K562 (cell line): Measurements from ENCODE around the gene MED17. TPM values are rescaled to one million over a fixed set of nuclear protein-coding genes. Genes with fewer than 3 reads are reported as not detected.

ENCODE experiments used
- ATAC-seq: fragments of 200-7000 bp; cut with Tn5 transposase; 3 replicates; pipeline ENCODE4 v1.9.1; 2020; ENCODE audit warnings: moderate library complexity
- BruUV-seq: library from RNA; stranded (reverse); fragments of 400-500 nt; replicated peaks from 2 replicates; lab custom pipeline; 2021; lab: Mats Ljungman, UMichigan
- CTCF ChIA-PET: fragments of 300-600 bp; formaldehyde crosslinking; extraction: SDS; loops from one replicate; lab custom pipeline; 2021; ENCODE audit warnings: low intra/inter-chr PET ratio; lab: Yijun Ruan, JAX
- POLR2A ChIA-PET: fragments of 300-600, 350-650 bp; sonication (Branson Sonifier 250); formaldehyde crosslinking; extraction: SDS; loops from one replicate; lab custom pipeline; 2021; ENCODE audit warnings: antibody characterized with exemption, inconsistent platforms; lab: Yijun Ruan, JAX
- DNase-seq, 4 experiments: peaks; one replicate each; pipeline versions ENCODE4 v3.0.0 to v3.0.0-alpha.2; 2011 to 2018; ENCODE audit warnings: low spot score in 3 of 4, mixed read lengths in 3 of 4; ENCODE audit errors: extremely low read depth in 1 of 4
- FAIRE-seq: peaks from 2 replicates; lab custom pipeline; 2011; peaks lifted over from hg19 to GRCh38; lab: Jason Lieb, UNC
- H2AFZ ChIP-seq: 2 replicates; pipeline ENCODE4 v1.6.0; 2011; ENCODE audit warnings: low read depth, low read length, control low read depth, inconsistent platforms
- H3K27ac ChIP-seq: fragments of 200-600 bp; 3 replicates; pipeline ENCODE4 v1.8.0; 2011; ENCODE audit warnings: low read depth, mild to moderate bottlenecking, control low read depth, inconsistent platforms, low read length, moderate library complexity, mixed read lengths; ENCODE audit errors: extremely low read depth
- H3K27me3 ChIP-seq, 2 experiments: fragments of 300-600 bp in 1 of 2; 2 replicates in 1 of 2; 3 replicates in 1 of 2; pipeline versions ENCODE4 v1.6.0 to v1.8.0; 2011; ENCODE audit warnings: inconsistent platforms in 2 of 2, low read length in 2 of 2, mild to moderate bottlenecking in 1 of 2, mixed read lengths in 1 of 2, moderate library complexity in 1 of 2; ENCODE audit not compliant: control insufficient read depth in 2 of 2, insufficient read depth in 2 of 2
- H3K36me3 ChIP-seq: fragments of 300-600 bp; 3 replicates; pipeline ENCODE4 v1.8.0; 2011; ENCODE audit warnings: mild to moderate bottlenecking, low read length, inconsistent platforms; ENCODE audit not compliant: control insufficient read depth, insufficient read depth
- H3K4me1 ChIP-seq, 2 experiments: fragments of 200-600 bp in 1 of 2; replicated peaks in 1 of 2; 2 replicates in 1 of 2; 3 replicates in 1 of 2; pipeline versions ENCODE4 v1.5.1 to v1.8.0; 2011; ENCODE audit warnings: inconsistent platforms in 2 of 2, low read length in 2 of 2, mild to moderate bottlenecking in 1 of 2, mixed read lengths in 1 of 2, moderate library complexity in 1 of 2; ENCODE audit not compliant: control insufficient read depth in 2 of 2, insufficient read depth in 2 of 2
- H3K4me2 ChIP-seq: 2 replicates; pipeline ENCODE4 v1.6.1; 2011; ENCODE audit warnings: low read length, control low read depth, inconsistent platforms, mixed read lengths; ENCODE audit not compliant: insufficient read depth
- H3K4me3 ChIP-seq: fragments of 200-600 bp; sonication (generic), shearing (Covaris generic); 2 replicates; pipeline ENCODE4 v1.5.1; 2016; ENCODE audit warnings: control low read depth, inconsistent platforms
- H3K79me2 ChIP-seq: fragments of 200-600 bp; 3 replicates; pipeline ENCODE4 v1.8.0; 2011; ENCODE audit warnings: low read length, inconsistent platforms; ENCODE audit not compliant: control insufficient read depth, insufficient read depth
- H3K9ac ChIP-seq, 2 experiments: 2 replicates each; pipeline versions ENCODE4 v1.6.0 to v1.6.1; 2011; ENCODE audit warnings: low read depth in 2 of 2, low read length in 2 of 2, control low read depth in 1 of 2, inconsistent platforms in 1 of 2, mild to moderate bottlenecking in 1 of 2, mixed read lengths in 1 of 2; ENCODE audit not compliant: insufficient read depth in 1 of 2
- H3K9me1 ChIP-seq: one replicate; pipeline ENCODE4 v1.6.0; 2011; ENCODE audit warnings: inconsistent platforms, mild to moderate bottlenecking, low read length, moderate library complexity; ENCODE audit not compliant: control insufficient read depth, insufficient read depth
- H3K9me3 ChIP-seq: replicated peaks from 2 replicates; pipeline ENCODE4 v1.5.1; 2011; ENCODE audit warnings: low read depth, low read length, inconsistent platforms; ENCODE audit not compliant: control insufficient read depth, insufficient read depth
- H4K20me1 ChIP-seq: replicated peaks from 2 replicates; pipeline ENCODE4 v1.6.1; 2011; ENCODE audit warnings: low read length, inconsistent platforms, mixed read lengths; ENCODE audit not compliant: control insufficient read depth, insufficient read depth
- C11orf30 ChIP-seq: fragments of 450-650 bp; IDR thresholded peaks from 2 replicates; pipeline ENCODE4 v1.6.1; 2016; ENCODE audit warnings: low read depth, mild to moderate bottlenecking
- MCM3 ChIP-seq: fragments of 450-650 bp; IDR thresholded peaks from 2 replicates; pipeline ENCODE4 v1.6.1; 2016
- TFE3 ChIP-seq: fragments of 450-650 bp; formaldehyde crosslinking; IDR thresholded peaks from 2 replicates; pipeline ENCODE4 v1.4.0; 2020; ENCODE audit warnings: mild to moderate bottlenecking, mixed read lengths
- ZNF3 ChIP-seq: fragments of 250-450 bp; sonication (Bioruptor Pico); IDR thresholded peaks from 2 replicates; pipeline ENCODE4 v1.5.0; 2021; ENCODE audit warnings: mild to moderate bottlenecking, moderate library complexity
- ZNF316 ChIP-seq: fragments of 450-650 bp; IDR thresholded peaks from 2 replicates; pipeline ENCODE4 v1.6.1; 2016
- ZNF695 ChIP-seq: fragments of 450-650 bp; formaldehyde crosslinking; IDR thresholded peaks from 2 replicates; pipeline ENCODE4 v1.4.0; 2020; ENCODE audit warnings: mild to moderate bottlenecking, moderate library complexity
- WGBS: fragments of 100-300 bp; shearing (Covaris generic); methylation state at CpG from one replicate; pipeline ENCODE4 v1.1.6; 2016; ENCODE audit warnings: low coverage, mixed read lengths; ENCODE audit not compliant: insufficient coverage; ENCODE audit errors: missing lambda C conversion rate; 5-methylcytosine and 5-hydroxymethylcytosine counted together
- in situ Hi-C: fragments of 300-500 bp; cut with MboI; formaldehyde crosslinking; loops from 4 replicates; pipeline ENCODE4 v1.15.0; 2018; ENCODE audit warnings: inconsistent platforms, mixed read lengths
- intact Hi-C: fragments of 100-400 bp; cut with micrococcal nuclease; formaldehyde crosslinking; loops from 2 replicates; pipeline ENCODE4 v1.14.2; 2022
- polyA plus RNA-seq, 8 experiments: library from polyadenylated mRNA; depleted of rRNA in 4 of 8; stranded (reverse) in 5 of 8; unstranded in 3 of 8; fragments of >200 nt; fragmentation: Nextera tagmentation in 2 of 8; fragmentation: Illumina TruSeq in 1 of 8; extraction: Ambion mirVana in 2 of 8; extraction: Trizol in 1 of 8; gene quantifications; 2 replicates each; pipeline versions ENCODE4 v1.2.1 to v1.2.3, GENCODE V29; 2011 to 2014; ENCODE audit warnings: inconsistent platforms in 1 of 8, missing spikeins in 1 of 8
- total RNA-seq, 7 experiments: library from RNA; depleted of rRNA in 6 of 7; stranded (reverse); fragments of >200 nt in 6 of 7; fragmentation: Illumina TruSeq in 2 of 7; extraction: Trizol in 2 of 7; gene quantifications; 2 replicates each; pipeline versions ENCODE4 v1.2.1 to v1.2.3, GENCODE V29; 2011 to 2021; ENCODE audit warnings: low replicate concordance in 1 of 7

The MED17 gene
- total and polyA plus RNA-seq, 9 of the 15 experiments (the other 6 are each of a cell fraction or from before 2014, with no cell fraction given): 6.7 to 34.7 (median 26.8) TPM

- ATAC-seq (no peak), FAIRE-seq (no peak), DNase-seq (no peak)
- H3K79me2 ChIP-seq: no peaks in the 10 kb centered on the region
- TF ChIP-seq C11orf30 (peak; percentile 60), ZNF316 (peak; percentile 81), MCM3 (no peak), ZNF695 (CRISPR knock-in tag) (no peak)
- ChIA-PET POLR2A (interaction anchor here (5.4 kb wide), 1 partner anchor 21 kb away, joined by 33 read pairs; the partner anchor contains the start of genes C11orf54 and TAF1D), CTCF (no interaction called here)
- 81% methylated on average over 1 of the region's 1 CpG for WGBS
- H3K4me1 ChIP-seq: peaks cover 0 to 9% of the 10 kb centered on the region in 2 experiments; a peak in 2 of 5 replicates
- intact Hi-C loops: no loop called here
- H3K9me1 ChIP-seq: no peaks in the 10 kb centered on the region
- peaks cover 21% of the 10 kb centered on the region; the same call in 2 of the 3 replicates for H3K36me3 ChIP-seq
- no peak overlapping the region for H3K4me2 ChIP-seq
- H2AFZ ChIP-seq: no peak overlapping the region
- no peaks in the 10 kb centered on the region for H3K27me3 ChIP-seq
- H3K9ac ChIP-seq: no peak overlapping the region
- no peak overlapping the region for H3K27ac ChIP-seq
- H4K20me1 ChIP-seq: no peaks in the 10 kb centered on the region
- H3K4me3 ChIP-seq: no peak overlapping the region
- in situ Hi-C loops: no loop called here
- no TSS peak for BruUV-seq
- no peaks in the 10 kb centered on the region for H3K9me3 ChIP-seq
Observed at GRCh38 chr11:93761910-93762309, 22.2 kb upstream of the MED17 start.

GRCh38 chr11:93765551-93765950 lies 18.5 kb upstream of the MED17 start:
- Histone ChIP-seq H3K4me3 (no peak overlapping the region), H3K36me3 (peaks cover 13% of the 10 kb centered on the region; the same call in 2 of the 3 replicates), H3K9me1 (no peaks in the 10 kb centered on the region), H3K27ac (no peak overlapping the region), H3K79me2 (no peaks in the 10 kb centered on the region), H4K20me1 (no peaks in the 10 kb centered on the region), H2AFZ (no peak overlapping the region), H3K4me2 (no peak overlapping the region), H3K4me1 (0 out of 5 replicates have a peak, but pooled peaks cover 0 to 5% of the 10 kb centered on the region in 2 experiments), H3K27me3 (no peaks in the 10 kb centered on the region), H3K9ac (no peak overlapping the region), H3K9me3 (no peaks in the 10 kb centered on the region)
- ChIA-PET POLR2A (interaction anchor here (5.4 kb wide), 1 partner anchor 25 kb away, joined by 33 read pairs; the partner anchor contains the start of genes C11orf54 and TAF1D), CTCF (no interaction called here)
- TF ChIP-seq TFE3 (CRISPR knock-in tag): peak; percentile 28; the same call in 1 of the 2 replicates
- TF ChIP-seq ZNF3 (CRISPR knock-in tag): no peak
- intact Hi-C loops (no loop called here), in situ Hi-C loops (no loop called here)
- ATAC-seq (no peak), DNase-seq (no peak), FAIRE-seq (no peak)
- 33% methylated on average over 2 of the region's 2 CpGs for WGBS
- no TSS peak for BruUV-seq
